Measurements from ENCODE around the gene CSNK2A1. TPM values are rescaled to one million over a fixed set of nuclear protein-coding genes. Genes with fewer than 3 reads are reported as not detected.

The CSNK2A1 gene
- total and polyA plus RNA-seq, 3 donors from 2014 or later = 143 to 192 (median 172) TPM

- Histone ChIP-seq H3K27ac (peak overlapping the region; percentile 96 to 98), H3K36me3 (ENCODE audit: low read depth, missing control alignments) (no peaks in the 10 kb centered on the region), H3K27me3 (no peaks in the 10 kb centered on the region), H3K4me1 (peaks cover 20% of the 10 kb centered on the region), H3K9me3 (no peaks in the 10 kb centered on the region), H3K4me3 (peak overlapping the region; percentile 92 to 99)
- WGBS, 2 donors = 23 to 34% methylated on average over 6 of the region's 6 CpGs
- no peak for DNase-seq
- intact Hi-C loops (cut with DNase I; ENCODE audit: low total_unique reads) = no loop called here
- no peak for TF ChIP-seq POLR2A (IDR thresholded peaks at IDR 0.05)
- no peak for TF ChIP-seq CTCF (IDR thresholded peaks at IDR 0.05)
Measured at GRCh38 chr20:544153-544725, 649 bp upstream of the CSNK2A1 start.

- Histone ChIP-seq H3K4me1 (peaks cover 27% of the 10 kb centered on the region), H3K27ac (peak overlapping the region; percentile 96 to 98), H3K9me3 (no peaks in the 10 kb centered on the region), H3K4me3 (peak overlapping the region; percentile 92 to 99), H3K27me3 (no peaks in the 10 kb centered on the region), H3K36me3 (ENCODE audit: low read depth, missing control alignments) (no peaks in the 10 kb centered on the region)
- TF ChIP-seq POLR2A (IDR thresholded peaks at IDR 0.05) = no peak
- no peak for TF ChIP-seq CTCF (IDR thresholded peaks at IDR 0.05)
- intact Hi-C loops (cut with DNase I; ENCODE audit: low total_unique reads) = no loop called here
- peak; percentile 43 for DNase-seq
- 0 to 3% methylated on average over 11 to 12 of the region's 12 CpGs for WGBS, 2 donors
Measured at GRCh38 chr20:542777-543368, 717 bp downstream of the CSNK2A1 start.

- TF ChIP-seq POLR2A (IDR thresholded peaks at IDR 0.05) (no peak), CTCF (IDR thresholded peaks at IDR 0.05) (no peak)
- Histone ChIP-seq H3K27me3 (no peaks in the 10 kb centered on the region), H3K9me3 (no peaks in the 10 kb centered on the region), H3K4me1 (peaks cover 40% of the 10 kb centered on the region), H3K27ac (peak overlapping the region in 1 of 2 donors; percentile 43), H3K36me3 (ENCODE audit: low read depth, missing control alignments) (no peaks in the 10 kb centered on the region), H3K4me3 (no peak overlapping the region)
- intact Hi-C loops (cut with DNase I; ENCODE audit: low total_unique reads) = no loop called here
- WGBS, 2 donors = 80 to 86% methylated on average over 3 of the region's 3 CpGs
- no peak for DNase-seq
Measured at GRCh38 chr20:540391-541201, 3.0 kb downstream of the CSNK2A1 start.

GRCh38 chr20:539848-540247, 3.7 kb downstream of the CSNK2A1 start:
- Histone ChIP-seq H3K36me3 (ENCODE audit: low read depth, missing control alignments) (no peaks in the 10 kb centered on the region), H3K27ac (peak overlapping the region in 1 of 2 donors; percentile 43), H3K4me3 (no peak overlapping the region), H3K27me3 (no peaks in the 10 kb centered on the region), H3K4me1 (peaks cover 40% of the 10 kb centered on the region), H3K9me3 (no peaks in the 10 kb centered on the region)
- intact Hi-C loops (cut with DNase I; ENCODE audit: low total_unique reads) = no loop called here
- WGBS, 2 donors = 17 to 19% methylated on average over 2 of the region's 2 CpGs
- no peak for TF ChIP-seq CTCF (IDR thresholded peaks at IDR 0.05)
- no peak for TF ChIP-seq POLR2A (IDR thresholded peaks at IDR 0.05)
- DNase-seq = peak; percentile 40

Measured in testis (tissue), 3 donors.